CD4-positive, alpha-beta T cell treated with Interleukin-2 at 100 ng/mL for 4 hours (primary cell): ENCODE measurements around the gene TBC1D10B.
A peak's percentile ranks its signal among the peaks of the same experiment; 100 is the strongest.

Source experiments
- DNase-seq: peaks from one replicate; pipeline ENCODE4 v3.0.0-alpha.2; 2020; ENCODE audit warnings: low spot score

TBC1D10B gene, protein sequence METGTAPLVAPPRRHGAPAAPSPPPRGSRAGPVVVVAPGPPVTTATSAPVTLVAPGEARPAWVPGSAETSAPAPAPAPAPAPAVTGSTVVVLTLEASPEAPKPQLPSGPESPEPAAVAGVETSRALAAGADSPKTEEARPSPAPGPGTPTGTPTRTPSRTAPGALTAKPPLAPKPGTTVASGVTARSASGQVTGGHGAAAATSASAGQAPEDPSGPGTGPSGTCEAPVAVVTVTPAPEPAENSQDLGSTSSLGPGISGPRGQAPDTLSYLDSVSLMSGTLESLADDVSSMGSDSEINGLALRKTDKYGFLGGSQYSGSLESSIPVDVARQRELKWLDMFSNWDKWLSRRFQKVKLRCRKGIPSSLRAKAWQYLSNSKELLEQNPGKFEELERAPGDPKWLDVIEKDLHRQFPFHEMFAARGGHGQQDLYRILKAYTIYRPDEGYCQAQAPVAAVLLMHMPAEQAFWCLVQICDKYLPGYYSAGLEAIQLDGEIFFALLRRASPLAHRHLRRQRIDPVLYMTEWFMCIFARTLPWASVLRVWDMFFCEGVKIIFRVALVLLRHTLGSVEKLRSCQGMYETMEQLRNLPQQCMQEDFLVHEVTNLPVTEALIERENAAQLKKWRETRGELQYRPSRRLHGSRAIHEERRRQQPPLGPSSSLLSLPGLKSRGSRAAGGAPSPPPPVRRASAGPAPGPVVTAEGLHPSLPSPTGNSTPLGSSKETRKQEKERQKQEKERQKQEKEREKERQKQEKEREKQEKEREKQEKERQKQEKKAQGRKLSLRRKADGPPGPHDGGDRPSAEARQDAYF

GRCh38 chr16:30370456-30371247 lies at the start of gene TBC1D10B:
TSS of gene TBC1D10B (minus strand) at chr16:30370494. CDS start at chr16:30370183, 311 bp downstream.
- peak; percentile 100 for DNase-seq

GRCh38 chr16:30418350-30419181 lies 48.3 kb upstream of the TBC1D10B start:
- no peak for DNase-seq

GRCh38 chr16:30417529-30418349 lies 47.4 kb upstream of the TBC1D10B start:
- DNase-seq: peak; percentile 89

DNA sequence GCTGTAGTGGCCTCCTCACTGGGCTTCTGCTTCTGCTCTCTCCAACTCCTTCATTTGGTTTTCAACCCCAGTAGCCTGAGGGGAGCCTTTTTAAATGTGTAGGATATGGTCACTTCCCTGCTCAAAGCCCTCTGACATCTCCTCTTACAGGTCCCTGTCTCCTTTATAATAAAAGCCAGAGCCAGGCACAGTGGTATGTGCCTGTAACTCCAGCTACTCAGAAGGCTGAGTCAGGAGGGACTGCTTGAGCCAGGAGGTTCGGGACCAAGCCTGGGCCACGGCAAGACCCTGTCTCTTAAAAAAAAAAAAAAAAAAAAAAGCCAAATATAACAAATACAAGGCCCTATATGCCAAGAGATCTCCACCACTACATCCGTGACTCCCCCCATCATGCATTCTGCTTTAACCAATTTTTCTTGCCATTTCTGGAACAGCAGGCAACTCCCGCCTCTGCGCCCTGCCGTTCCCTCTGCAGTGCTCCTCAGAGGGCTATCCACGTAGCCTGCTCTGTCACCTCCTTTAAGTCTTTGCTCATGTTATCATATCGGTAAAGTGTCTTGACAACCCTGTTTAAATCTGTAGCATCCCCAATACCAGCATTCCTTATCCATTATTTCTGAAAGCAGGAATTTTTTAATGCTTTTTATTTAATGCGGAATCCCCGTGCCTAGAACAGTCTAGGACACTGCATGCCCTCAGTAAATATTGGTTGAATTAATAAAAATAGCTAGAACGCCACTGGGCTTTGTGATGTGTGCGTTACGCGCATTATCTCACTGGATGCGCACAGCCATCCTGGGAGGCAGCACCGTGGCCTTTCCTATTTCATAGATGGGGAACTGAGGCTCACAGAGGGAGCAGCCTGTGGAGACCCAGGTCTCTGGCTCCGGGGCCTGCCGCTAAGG lies 46.6 kb upstream of the TBC1D10B start:
- no peak for DNase-seq

- DNase-seq: no peak
Measured at GRCh38 chr16:30416047-30416603, 45.8 kb upstream of the TBC1D10B start.

DNA sequence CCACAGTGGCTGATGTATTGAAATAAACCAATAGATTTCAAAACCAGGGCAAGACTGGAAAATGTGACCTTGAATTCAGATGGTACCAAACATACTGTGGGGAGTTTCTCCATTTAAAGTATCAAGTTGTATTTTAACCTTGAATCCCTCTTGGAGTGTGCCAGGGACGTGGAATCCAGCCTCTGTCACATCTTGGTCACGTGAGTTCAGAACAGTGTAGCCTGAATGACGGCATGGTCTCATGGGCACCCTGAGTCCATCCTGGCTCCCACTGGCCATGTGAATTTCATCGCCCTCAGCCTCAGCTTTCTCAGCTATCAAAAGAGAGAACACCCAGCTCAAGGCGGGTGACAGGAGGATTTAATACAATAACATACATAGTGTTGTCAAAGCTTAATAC lies 43.9 kb upstream of the TBC1D10B start:
- no peak for DNase-seq

GRCh38 chr16:30413112-30413806 lies 43.0 kb upstream of the TBC1D10B start:
- no peak for DNase-seq

GRCh38 chr16:30409125-30410060 lies 39.1 kb upstream of the TBC1D10B start:
- peak; percentile 94 for DNase-seq

- DNase-seq: no peak
Measured at GRCh38 chr16:30407804-30408534, 37.7 kb upstream of the TBC1D10B start.

DNA sequence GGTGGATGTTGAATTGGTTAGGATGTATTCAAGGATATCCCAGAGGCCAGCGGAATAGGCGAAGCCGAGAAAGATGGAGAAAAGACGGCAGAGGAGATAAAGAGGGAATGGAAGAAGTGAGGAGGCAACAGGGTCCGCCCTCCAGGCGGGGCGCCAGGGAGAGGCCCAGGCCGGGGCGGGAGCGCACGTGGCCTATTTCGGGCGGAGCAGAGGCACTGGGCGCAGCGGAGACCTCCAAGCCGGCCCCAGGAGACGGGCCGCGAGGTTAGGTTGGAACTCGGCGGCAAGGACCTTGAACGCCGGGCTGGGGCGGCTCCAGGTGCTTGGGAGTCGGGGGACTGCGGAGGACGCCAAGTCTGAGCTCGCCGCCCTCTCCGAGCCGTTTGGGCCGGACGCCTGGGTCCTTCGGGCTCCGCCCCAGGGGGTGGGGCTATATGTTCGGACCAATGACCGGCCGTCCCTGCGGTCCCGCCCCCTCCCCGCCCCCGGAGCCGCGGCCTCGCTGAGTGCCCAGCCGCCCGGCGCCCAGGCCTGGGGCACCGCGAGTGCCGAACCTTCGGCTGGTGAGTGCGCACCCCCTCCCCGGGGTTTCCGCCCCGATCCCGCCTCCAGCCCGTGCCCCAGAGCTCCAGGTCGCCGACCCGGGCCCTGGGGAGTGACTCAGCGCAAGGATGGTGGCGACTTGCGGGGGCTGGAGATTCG lies 37.0 kb upstream of the TBC1D10B start, which contains the start of gene ZNF771:
TSS of gene ZNF771 (plus strand) at position 505 of the 702 bp plus-strand sequence. CDS start 448 bp downstream, outside the sequence.
- DNase-seq: peak; percentile 89

DNA sequence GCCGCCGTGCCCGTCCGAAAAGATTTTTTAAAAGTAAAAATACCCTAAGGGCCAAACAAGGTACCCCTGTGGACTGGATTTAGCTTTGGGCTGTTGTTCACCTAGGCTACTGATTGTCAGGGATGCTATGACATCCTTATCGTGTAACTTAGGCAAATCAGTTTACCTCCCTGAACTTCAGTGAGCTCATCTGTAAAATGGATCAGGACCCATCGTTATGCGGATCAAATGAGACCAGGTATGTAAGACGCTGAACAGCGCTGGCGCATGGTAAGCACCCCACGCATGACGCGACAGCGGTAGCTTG lies 36.5 kb upstream of the TBC1D10B start:
- DNase-seq: no peak

- DNase-seq: no peak
Measured at GRCh38 chr16:30401768-30402425, 31.6 kb upstream of the TBC1D10B start.

DNA sequence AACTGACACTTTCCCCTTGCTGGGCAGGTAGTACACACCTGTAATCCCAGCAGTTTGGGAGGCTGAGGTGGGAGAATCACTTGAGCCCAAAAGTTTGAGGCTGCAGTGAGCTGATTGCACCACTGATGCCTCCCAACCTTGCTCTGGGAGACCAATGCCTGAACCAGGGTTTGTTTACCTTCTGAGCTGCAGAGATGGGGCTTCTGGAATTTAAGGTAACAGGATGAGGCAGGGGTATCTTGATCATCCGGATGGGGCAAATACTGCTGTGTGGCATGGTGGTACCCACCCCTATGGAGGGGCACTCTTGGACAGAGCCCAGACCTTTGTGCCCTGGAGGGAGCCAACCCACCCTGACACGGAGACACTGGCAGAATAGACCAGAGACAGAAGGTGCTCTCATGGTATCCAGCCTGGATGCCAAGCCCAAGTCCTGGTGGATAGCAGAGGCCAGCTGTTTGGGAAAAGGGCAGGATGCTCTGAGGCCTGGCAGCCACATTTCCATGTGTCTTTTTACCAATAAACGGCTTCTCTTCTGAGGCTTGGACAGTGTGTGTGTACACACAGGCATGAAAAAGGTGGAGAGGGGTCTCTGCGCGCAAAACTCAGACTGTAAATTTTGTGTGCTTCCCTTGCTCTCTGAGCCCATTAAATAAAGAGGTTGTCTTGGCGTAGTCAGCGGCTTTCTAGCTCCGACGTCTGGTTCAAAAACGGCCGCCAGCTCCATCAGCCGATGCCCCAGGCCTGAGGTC lies 29.3 kb upstream of the TBC1D10B start:
- DNase-seq: no peak

- no peak for DNase-seq
Measured at GRCh38 chr16:30398661-30399434, 28.6 kb upstream of the TBC1D10B start.
